ENCODE results near the gene SLC22A23.

DNA sequence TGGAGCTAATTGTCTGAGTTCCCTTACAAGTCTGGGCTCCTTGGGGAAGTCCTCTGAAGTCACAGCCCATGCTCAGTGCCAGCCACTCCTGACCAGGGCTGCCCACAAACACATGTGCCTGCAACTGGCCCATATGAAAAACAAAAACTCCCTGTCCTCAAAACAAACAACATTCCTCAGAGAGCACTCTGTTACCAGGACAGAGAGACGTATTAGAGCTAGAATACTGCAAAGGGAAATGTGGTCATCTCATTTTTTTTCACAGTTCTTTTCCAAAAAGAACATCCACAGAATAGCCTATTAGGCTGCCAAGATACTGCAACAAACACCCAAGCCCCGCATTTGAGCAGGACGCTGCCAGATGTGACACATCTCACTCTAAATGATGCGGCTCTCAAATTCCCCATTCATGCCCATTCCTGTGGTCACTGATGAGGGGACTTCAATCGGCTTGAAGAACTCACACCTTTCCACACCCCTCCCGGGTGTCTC lies 71.1 kb downstream of the SLC22A23 start:
- TF ChIP-seq CTCF (IDR thresholded peaks at IDR 0.05; ENCODE audit: low read depth, low read length, missing input control) (no peak), JUND (IDR thresholded peaks at IDR 0.05) (no peak), YY1 (IDR thresholded peaks at IDR 0.05) (no peak), GABPA (IDR thresholded peaks at IDR 0.05 in 1 of 2, conservative IDR thresholded peaks at IDR 0.05 in 1 of 2) (no peak)
- TF ChIP-seq, protein P1, sequence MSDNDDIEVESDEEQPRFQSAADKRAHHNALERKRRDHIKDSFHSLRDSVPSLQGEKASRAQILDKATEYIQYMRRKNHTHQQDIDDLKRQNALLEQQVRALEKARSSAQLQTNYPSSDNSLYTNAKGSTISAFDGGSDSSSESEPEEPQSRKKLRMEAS (IDR thresholded peaks at IDR 0.05), result no peak
